Measurements from ENCODE around the gene CEP350. TPM values are rescaled to one million over a fixed set of nuclear protein-coding genes. Genes with fewer than 3 reads are reported as not detected.

Gene CEP350
- total and polyA plus RNA-seq, 10 of the 15 experiments (the other 5 are each of a cell fraction or from before 2014, with no cell fraction given) = 5.2 to 46.0 (median 23.1) TPM

DNA sequence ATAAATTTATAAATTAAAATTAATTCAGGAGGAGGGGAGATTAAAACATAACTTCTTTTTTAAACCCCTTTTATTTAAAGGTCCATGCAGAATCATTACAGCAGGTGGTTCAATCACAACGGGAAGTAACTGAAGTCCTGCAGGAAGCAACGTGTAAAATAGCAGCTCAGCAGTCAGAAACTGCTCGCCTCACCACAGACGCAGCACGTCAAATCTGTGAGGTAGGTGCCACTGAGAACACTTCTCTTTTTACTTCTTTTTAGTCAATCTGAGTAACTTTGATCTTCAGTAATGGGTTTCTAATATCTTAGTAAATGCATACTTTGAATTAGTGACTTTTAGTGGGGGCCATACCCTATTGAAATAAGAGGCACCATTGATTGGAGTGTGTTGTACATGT, 87.0 kb downstream of the CEP350 start (continued):
- TF ChIP-seq PRDM15 (CRISPR knock-in tag; IDR thresholded peaks at IDR 0.05) (no peak), NFXL1 (IDR thresholded peaks at IDR 0.05; ENCODE audit: borderline replicate concordance) (no peak), MEF2B (IDR thresholded peaks at IDR 0.05; ENCODE audit: partially characterized antibody, poor library complexity, severe bottlenecking) (no peak)

- intact Hi-C loops (cut with micrococcal nuclease; ENCODE audit: unreplicated experiment) (no loop called here), in situ Hi-C loops (cut with MboI) (no loop called here)
- ChIA-PET RAD21 (ENCODE audit: unreplicated experiment) (no interaction called here), CTCF (interaction anchor here (0.9 kb wide), 1 partner anchor 67 kb away, joined by 4 read pairs; no protein-coding TSS in a partner anchor), POLR2A (no interaction called here), SMC1A (ENCODE audit: uncharacterized antibody, unreplicated experiment) (interaction anchor here (1.6 kb wide), 1 partner anchor 11 kb away, joined by 5 read pairs; no protein-coding TSS in a partner anchor)
- no peaks in the 10 kb centered on the region for H3K27me3 ChIP-seq (replicated peaks in 1 of 2; ENCODE audit: control insufficient read depth in 2 of 2, insufficient read depth in 2 of 2, low read length in 1 of 2)
- no peak for FAIRE-seq
- no peak for TF ChIP-seq SREBF1 (IDR thresholded peaks at IDR 0.05; ENCODE audit: low read length)
- no peak overlapping the region for H3K9ac ChIP-seq (ENCODE audit: control insufficient read depth, insufficient read depth, low read length)
- no peaks in the 10 kb centered on the region for H3K9me3 ChIP-seq (replicated peaks; ENCODE audit: control insufficient read depth, insufficient read depth, low read length)
- H2AFZ ChIP-seq (ENCODE audit: control insufficient read depth, low read depth, low read length) = no peak overlapping the region
- no peaks in the 10 kb centered on the region for H3K4me1 ChIP-seq (ENCODE audit: control insufficient read depth, insufficient read depth, low read length)
- 92% methylated on average over 3 of the region's 3 CpGs for WGBS (ENCODE audit: insufficient coverage, insufficient replicate concordance, low lambda C conversion rate, missing lambda C conversion rate)
- H3K36me3 ChIP-seq (ENCODE audit: control insufficient read depth in 2 of 2, insufficient read depth in 2 of 2, low read length in 1 of 2) = peaks cover 3 to 24% of the 10 kb centered on the region in 2 experiments
- H4K20me1 ChIP-seq (ENCODE audit: control insufficient read depth, insufficient read depth) = no peaks in the 10 kb centered on the region
- no peak for ATAC-seq
- no peak overlapping the region for H3K27ac ChIP-seq (ENCODE audit: control insufficient read depth, insufficient read depth)
- no peak overlapping the region for H3K4me3 ChIP-seq
- H3K4me2 ChIP-seq (ENCODE audit: control insufficient read depth, insufficient read depth) = no peak overlapping the region
- no peaks in the 10 kb centered on the region for H3K79me2 ChIP-seq (ENCODE audit: control insufficient read depth, insufficient read depth, low read length)
- no peak for DNase-seq (ENCODE audit: low read depth, low spot score)
- no TSS peak for BruUV-seq (replicated peaks)
These were observed 88.5 kb downstream of the CEP350 start for GRCh38 chr1:180042988-180043622.

Measured in GM12878 (cell line).